ENCODE results near the gene CDC42BPB. TPM values are rescaled to one million over a fixed set of nuclear protein-coding genes. Genes with fewer than 3 reads are reported as not detected.

The CDC42BPB gene
- total and polyA plus RNA-seq, 2 of the 13 experiments (the other 11 are each of a cell fraction or from before 2014, with no cell fraction given) = 19.7 to 32.3 TPM

- no peak for TF ChIP-seq BCLAF1 (IDR thresholded peaks at IDR 0.05)
- TF ChIP-seq NKX3-1 (CRISPR knock-in tag; IDR thresholded peaks at IDR 0.05) = 0 out of 2 replicates have a peak, but pooled peaks have one; percentile 30
- no peak for TF ChIP-seq ZNF598 (CRISPR knock-in tag; IDR thresholded peaks at IDR 0.05; ENCODE audit: borderline replicate concordance)
- TF ChIP-seq ISL2 (CRISPR knock-in tag; IDR thresholded peaks at IDR 0.05) = no peak
- no peak for TF ChIP-seq ZNF605 (CRISPR knock-in tag; IDR thresholded peaks at IDR 0.05)
- no peak for TF ChIP-seq ZNF576 (CRISPR knock-in tag; IDR thresholded peaks at IDR 0.05)
- TF ChIP-seq ZNF570 (CRISPR knock-in tag; IDR thresholded peaks at IDR 0.05; ENCODE audit: borderline replicate concordance) = no peak
- TF ChIP-seq, protein P1, sequence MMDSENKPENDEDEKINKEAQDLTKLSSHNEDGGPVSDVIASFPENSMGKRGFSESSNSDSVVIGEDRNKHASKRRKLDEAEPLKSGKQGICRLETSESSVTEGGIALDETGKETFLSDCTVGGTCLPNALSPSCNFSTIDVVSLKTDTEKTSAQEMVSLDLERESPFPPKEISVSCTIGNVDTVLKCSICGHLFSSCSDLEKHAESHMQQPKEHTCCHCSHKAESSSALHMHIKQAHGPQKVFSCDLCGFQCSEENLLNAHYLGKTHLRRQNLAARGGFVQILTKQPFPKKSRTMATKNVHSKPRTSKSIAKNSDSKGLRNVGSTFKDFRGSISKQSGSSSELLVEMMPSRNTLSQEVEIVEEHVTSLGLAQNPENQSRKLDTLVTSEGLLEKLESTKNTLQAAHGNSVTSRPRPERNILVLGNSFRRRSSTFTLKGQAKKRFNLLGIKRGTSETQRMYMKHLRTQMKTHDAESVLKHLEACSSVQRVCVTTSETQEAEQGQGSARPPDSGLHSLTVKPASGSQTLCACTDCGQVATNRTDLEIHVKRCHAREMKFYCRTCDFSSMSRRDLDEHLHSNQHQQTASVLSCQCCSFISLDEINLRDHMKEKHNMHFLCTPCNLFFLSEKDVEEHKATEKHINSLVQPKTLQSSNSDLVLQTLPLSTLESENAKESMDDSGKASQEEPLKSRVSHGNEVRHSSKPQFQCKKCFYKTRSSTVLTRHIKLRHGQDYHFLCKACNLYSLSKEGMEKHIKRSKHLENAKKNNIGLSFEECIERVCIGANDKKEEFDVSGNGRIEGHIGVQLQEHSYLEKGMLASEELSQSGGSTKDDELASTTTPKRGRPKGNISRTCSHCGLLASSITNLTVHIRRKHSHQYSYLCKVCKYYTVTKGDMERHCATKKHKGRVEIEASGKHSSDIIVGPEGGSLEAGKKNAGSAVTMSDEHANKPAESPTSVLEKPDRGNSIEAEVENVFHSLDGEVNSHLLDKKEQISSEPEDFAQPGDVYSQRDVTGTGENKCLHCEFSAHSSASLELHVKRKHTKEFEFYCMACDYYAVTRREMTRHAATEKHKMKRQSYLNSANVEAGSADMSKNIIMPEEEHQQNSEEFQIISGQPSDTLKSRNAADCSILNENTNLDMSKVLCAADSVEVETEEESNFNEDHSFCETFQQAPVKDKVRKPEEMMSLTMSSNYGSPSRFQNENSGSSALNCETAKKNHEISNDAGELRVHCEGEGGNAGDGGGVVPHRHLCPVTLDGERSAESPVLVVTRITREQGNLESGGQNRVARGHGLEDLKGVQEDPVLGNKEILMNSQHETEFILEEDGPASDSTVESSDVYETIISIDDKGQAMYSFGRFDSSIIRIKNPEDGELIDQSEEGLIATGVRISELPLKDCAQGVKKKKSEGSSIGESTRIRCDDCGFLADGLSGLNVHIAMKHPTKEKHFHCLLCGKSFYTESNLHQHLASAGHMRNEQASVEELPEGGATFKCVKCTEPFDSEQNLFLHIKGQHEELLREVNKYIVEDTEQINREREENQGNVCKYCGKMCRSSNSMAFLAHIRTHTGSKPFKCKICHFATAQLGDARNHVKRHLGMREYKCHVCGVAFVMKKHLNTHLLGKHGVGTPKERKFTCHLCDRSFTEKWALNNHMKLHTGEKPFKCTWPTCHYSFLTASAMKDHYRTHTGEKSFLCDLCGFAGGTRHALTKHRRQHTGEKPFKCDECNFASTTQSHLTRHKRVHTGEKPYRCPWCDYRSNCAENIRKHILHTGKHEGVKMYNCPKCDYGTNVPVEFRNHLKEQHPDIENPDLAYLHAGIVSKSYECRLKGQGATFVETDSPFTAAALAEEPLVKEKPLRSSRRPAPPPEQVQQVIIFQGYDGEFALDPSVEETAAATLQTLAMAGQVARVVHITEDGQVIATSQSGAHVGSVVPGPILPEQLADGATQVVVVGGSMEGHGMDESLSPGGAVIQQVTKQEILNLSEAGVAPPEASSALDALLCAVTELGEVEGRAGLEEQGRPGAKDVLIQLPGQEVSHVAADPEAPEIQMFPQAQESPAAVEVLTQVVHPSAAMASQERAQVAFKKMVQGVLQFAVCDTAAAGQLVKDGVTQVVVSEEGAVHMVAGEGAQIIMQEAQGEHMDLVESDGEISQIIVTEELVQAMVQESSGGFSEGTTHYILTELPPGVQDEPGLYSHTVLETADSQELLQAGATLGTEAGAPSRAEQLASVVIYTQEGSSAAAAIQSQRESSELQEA (CRISPR knock-in tag; IDR thresholded peaks at IDR 0.05; ENCODE audit: not compliant biosample characterization) = no peak
- TF ChIP-seq MYPOP (CRISPR knock-in tag; IDR thresholded peaks at IDR 0.05) = 0 out of 2 replicates have a peak, but pooled peaks have one; percentile 26
- TF ChIP-seq DMAP1 (CRISPR knock-in tag; IDR thresholded peaks at IDR 0.05) = no peak
- no peak for TF ChIP-seq KAT2B (IDR thresholded peaks at IDR 0.05; ENCODE audit: borderline replicate concordance, low read depth, low read length)
These were observed at the start of gene CDC42BPB (continued) for GRCh38 chr14:103057372-103058163.
